VCaP (cell line): Measurements from ENCODE around the gene PRMT9.

Experiments used
- H3K27ac ChIP-seq: fragments of 450-650 bp; 2 replicates; pipeline ENCODE4 v1.5.1; 2017
- CTCF ChIP-seq: fragments of 450-650 bp; conservative IDR thresholded peaks from 2 replicates; pipeline ENCODE4 v1.5.1; 2017; ENCODE audit warnings: mild to moderate bottlenecking, moderate library complexity

The PRMT9 gene

GRCh38 chr4:147678106-147678505 lies 5.9 kb downstream of the PRMT9 start:
- no peak overlapping the region for H3K27ac ChIP-seq
- TF ChIP-seq CTCF = no peak

- no peak for TF ChIP-seq CTCF
- H3K27ac ChIP-seq = no peak overlapping the region
Measured at GRCh38 chr4:147674496-147674895, 9.5 kb downstream of the PRMT9 start.

DNA sequence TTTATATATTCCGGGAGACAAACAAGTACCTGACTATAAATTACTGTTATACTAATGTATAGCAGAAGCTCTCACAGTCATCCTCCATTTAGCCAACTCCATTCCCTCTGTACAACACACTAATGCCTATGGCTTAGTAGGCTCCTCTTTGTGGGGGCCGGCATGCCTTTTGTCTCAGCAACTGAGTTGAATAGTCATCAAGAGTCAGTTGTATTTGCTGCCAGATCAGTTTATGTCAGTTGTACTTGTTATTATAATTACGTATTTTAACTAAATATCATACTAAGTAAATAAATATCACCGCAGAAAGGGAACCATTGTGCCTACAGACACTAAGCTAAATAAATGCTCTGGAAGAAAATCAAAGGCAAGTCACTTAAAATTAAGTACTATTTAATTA lies 9.9 kb downstream of the PRMT9 start:
- TF ChIP-seq CTCF = no peak
- H3K27ac ChIP-seq = no peak overlapping the region

GRCh38 chr4:147658501-147658900 lies 25.5 kb downstream of the PRMT9 start:
- no peak for TF ChIP-seq CTCF
- no peak overlapping the region for H3K27ac ChIP-seq

GRCh38 chr4:147655639-147656038 lies 28.3 kb downstream of the PRMT9 start:
- no peak overlapping the region for H3K27ac ChIP-seq
- TF ChIP-seq CTCF = no peak

GRCh38 chr4:147651563-147651962 lies 32.4 kb downstream of the PRMT9 start:
- no peak overlapping the region for H3K27ac ChIP-seq
- TF ChIP-seq CTCF = no peak

DNA sequence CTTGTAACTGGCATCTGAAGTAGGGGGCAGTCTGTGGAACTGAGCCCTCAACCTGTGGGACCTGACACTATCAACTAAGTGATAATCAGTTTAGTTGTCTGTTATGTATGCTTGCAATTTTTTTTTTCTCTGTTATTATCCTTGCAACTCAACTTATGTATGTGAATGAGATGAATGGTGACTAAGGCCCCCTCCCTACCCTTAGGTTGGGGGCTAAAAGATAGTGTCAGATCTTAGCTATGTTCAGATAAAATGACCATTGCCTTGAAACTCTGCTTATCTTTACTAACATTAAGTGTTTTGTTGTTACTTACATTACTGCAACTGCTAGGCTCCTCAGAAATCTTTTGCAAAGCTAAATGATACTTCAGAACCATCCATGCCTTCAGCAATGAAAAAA lies 35.3 kb downstream of the PRMT9 start:
- no peak for TF ChIP-seq CTCF
- no peak overlapping the region for H3K27ac ChIP-seq

DNA sequence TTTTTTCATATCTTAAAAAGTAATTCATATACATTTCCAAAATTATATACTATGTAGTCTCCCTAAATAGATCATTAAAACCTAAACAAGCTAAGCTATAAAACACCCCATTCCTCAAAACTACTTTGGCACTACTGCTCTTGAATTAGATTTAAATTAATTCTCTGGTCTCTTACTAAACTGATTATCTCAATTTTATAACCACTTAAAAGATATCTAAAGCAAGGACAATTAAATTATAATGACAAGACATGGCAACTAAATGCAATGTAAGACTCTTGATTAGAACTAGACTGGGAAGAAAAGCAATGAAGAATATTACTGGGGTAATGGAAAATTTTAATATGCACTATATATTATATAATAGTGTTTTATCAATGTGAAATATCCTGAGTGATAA lies 38.9 kb downstream of the PRMT9 start:
- no peak for TF ChIP-seq CTCF

More for the DNA sequence above, 38.9 kb downstream of the PRMT9 start:
- no peak overlapping the region for H3K27ac ChIP-seq
